OCI-LY7 (cell line): ENCODE data around the gene SEPTIN12. TPM values are rescaled to one million over a fixed set of nuclear protein-coding genes. Genes with fewer than 3 reads are reported as not detected.

Source experiments
- BruUV-seq: library from RNA; stranded (reverse); fragments of 400-500 nt; replicated peaks from 2 replicates; lab custom pipeline; 2021; lab: Mats Ljungman, UMichigan
- CTCF ChIA-PET: fragments of 300-600 bp; sonication (Branson Sonifier 250); formaldehyde crosslinking; loops from one replicate; lab custom pipeline; 2022; ENCODE audit warnings: antibody characterized with exemption; ENCODE audit not compliant: unreplicated experiment; lab: Charles Lee
- POLR2A ChIA-PET: fragments of 300-600 bp; sonication (Branson Sonifier 250); formaldehyde crosslinking; loops from one replicate; lab custom pipeline; 2022; ENCODE audit warnings: antibody characterized with exemption; lab: Charles Lee
- DNase-seq: peaks from one replicate; pipeline ENCODE4 v3.0.0-alpha.2; 2015; ENCODE audit warnings: low spot score
- H2AFZ ChIP-seq: fragments of 200-600 bp; sonication (generic), shearing (Covaris generic); 2 replicates; pipeline ENCODE4 v1.6.1; 2014; ENCODE audit warnings: mild to moderate bottlenecking, antibody characterized with exemption, low read length, moderate library complexity
- H3K27ac ChIP-seq: fragments of 200-600 bp; sonication (generic); 2 replicates; pipeline ENCODE4 v1.5.1; 2014; ENCODE audit warnings: mixed run types, low read depth, mild to moderate bottlenecking, moderate library complexity, low read length, inconsistent platforms; ENCODE audit not compliant: poor library complexity, severe bottlenecking
- H3K36me3 ChIP-seq: fragments of 200-600 bp; sonication (generic); 2 replicates; pipeline ENCODE4 v1.6.1; 2014; ENCODE audit warnings: mild to moderate bottlenecking, antibody characterized with exemption, low read length, moderate library complexity, mixed read lengths; ENCODE audit not compliant: insufficient read depth
- H3K4me1 ChIP-seq: fragments of 200-600 bp; sonication (generic); 2 replicates; pipeline ENCODE4 v1.5.1; 2014; ENCODE audit warnings: mild to moderate bottlenecking, low read length; ENCODE audit not compliant: insufficient read depth, poor library complexity, severe bottlenecking
- H3K4me2 ChIP-seq: fragments of 200-600 bp; sonication (generic); 2 replicates; pipeline ENCODE4 v1.6.1; 2014; ENCODE audit warnings: mild to moderate bottlenecking, low read length
- H3K4me3 ChIP-seq: fragments of 200-600 bp; sonication (generic); 2 replicates; pipeline ENCODE4 v1.5.1; 2014; ENCODE audit warnings: mild to moderate bottlenecking, low read depth, low read length; ENCODE audit not compliant: poor library complexity, severe bottlenecking
- H3K79me2 ChIP-seq: fragments of 200-600 bp; sonication (generic); 2 replicates; pipeline ENCODE4 v1.6.1; 2016; ENCODE audit warnings: low read depth, mild to moderate bottlenecking, low read length, moderate library complexity, mixed read lengths; ENCODE audit not compliant: insufficient read depth
- H3K9me2 ChIP-seq: fragments of 200-600 bp; sonication (generic); 2 replicates; pipeline ENCODE4 v1.6.1; 2016; ENCODE audit warnings: mild to moderate bottlenecking, low read length, mixed read lengths; ENCODE audit not compliant: insufficient read depth
- H3K9me3 ChIP-seq: fragments of 200-600 bp; sonication (generic); 2 replicates; pipeline ENCODE4 v1.6.1; 2014; ENCODE audit warnings: mild to moderate bottlenecking, mixed run types, low read length, mixed read lengths
- H4K20me1 ChIP-seq: fragments of 200-600 bp; sonication (generic); 2 replicates; pipeline ENCODE4 v1.6.1; 2014; ENCODE audit warnings: mild to moderate bottlenecking, antibody characterized with exemption, low read length, moderate library complexity, mixed read lengths; ENCODE audit not compliant: insufficient read depth
- CTCF ChIP-seq: fragments of 200-600 bp; sonication (generic); conservative IDR thresholded peaks from 2 replicates; pipeline ENCODE4 v1.5.1; 2014; ENCODE audit warnings: mild to moderate bottlenecking, antibody characterized with exemption, low read length, moderate library complexity, mixed read lengths
- EZH2phosphoT487 ChIP-seq: fragments of 200-600 bp; sonication (generic); IDR thresholded peaks from 2 replicates; pipeline ENCODE4 v1.6.1; 2018; ENCODE audit warnings: low read depth, borderline replicate concordance, mild to moderate bottlenecking, mixed run types, antibody characterized with exemption, low read length, moderate library complexity, mixed read lengths
- intact Hi-C: fragments of 100-400 bp; cut with micrococcal nuclease; formaldehyde crosslinking; loops from one replicate; pipeline ENCODE4 v1.10.0; 2022; ENCODE audit not compliant: unreplicated experiment
- total RNA-seq, 2 experiments: library from RNA; depleted of rRNA in 1 of 2; stranded (reverse); fragments of >200 nt in 1 of 2; shearing (Covaris generic) in 1 of 2; gene quantifications; 2 replicates each; pipeline ENCODE4 v1.2.3, GENCODE V29; 2014 to 2022

SEPTIN12 gene
- total RNA-seq, 2 experiments from 2014 or later: not detected

- H3K9me3 ChIP-seq: no peaks in the 10 kb centered on the region
- H3K36me3 ChIP-seq: peaks cover 25% of the 10 kb centered on the region; the same call in 1 of the 2 replicates
- no peak overlapping the region for H3K27ac ChIP-seq
- ChIA-PET POLR2A (interaction anchor here (0.7 kb wide), 1 partner anchor 258 kb away, joined by 7 read pairs; no protein-coding TSS in a partner anchor), CTCF (no interaction called here)
- no peak for TF ChIP-seq EZH2phosphoT487
- TF ChIP-seq CTCF: no peak
- BruUV-seq: no TSS peak
- intact Hi-C loops: no loop called here
- no peak for DNase-seq
- H3K9me2 ChIP-seq: no peaks in the 10 kb centered on the region
- no peaks in the 10 kb centered on the region for H3K79me2 ChIP-seq
- no peak overlapping the region for H3K4me3 ChIP-seq
- peaks cover 15% of the 10 kb centered on the region for H3K4me1 ChIP-seq
- H3K4me2 ChIP-seq: no peak overlapping the region
- no peak overlapping the region for H2AFZ ChIP-seq
- no peaks in the 10 kb centered on the region for H4K20me1 ChIP-seq
Measured at GRCh38 chr16:4748682-4749411, 39.3 kb downstream of the SEPTIN12 start.

GRCh38 chr16:4747906-4748681, 40.1 kb downstream of the SEPTIN12 start:
- no peak for TF ChIP-seq CTCF
- no peak for TF ChIP-seq EZH2phosphoT487
- BruUV-seq: TSS peak; percentile 36
- H3K36me3 ChIP-seq: peaks cover 19% of the 10 kb centered on the region; the same call in 1 of the 2 replicates
- no peak for DNase-seq
- ChIA-PET CTCF (no interaction called here), POLR2A (interaction anchor here (0.6 to 1.3 kb wide), 6 partner anchors 9 to 258 kb away, joined by 3 to 9 read pairs (median 3); no protein-coding TSS in a partner anchor)
- H3K4me2 ChIP-seq: peak overlapping the region; percentile 14; the same call in 1 of the 2 replicates
- no peaks in the 10 kb centered on the region for H3K79me2 ChIP-seq
- intact Hi-C loops: no loop called here
- H3K27ac ChIP-seq: no peak overlapping the region
- H3K4me3 ChIP-seq: no peak overlapping the region
- H3K9me2 ChIP-seq: no peaks in the 10 kb centered on the region
- no peaks in the 10 kb centered on the region for H4K20me1 ChIP-seq
- H2AFZ ChIP-seq: no peak overlapping the region
- H3K9me3 ChIP-seq: no peaks in the 10 kb centered on the region
- peaks cover 15% of the 10 kb centered on the region for H3K4me1 ChIP-seq
